Central memory CD8-positive, alpha-beta T cell (primary cell): Measurements from ENCODE around the gene USP2.
A peak's percentile ranks its signal among the peaks of the same experiment; 100 is the strongest.

Experiments
- ATAC-seq: fragments of 150-1000 bp; cut with Tn5 transposase; replicated peaks from 2 replicates; pipeline ENCODE4 v1.10.0; 2022; ENCODE audit warnings: mild to moderate bottlenecking, moderate FRiP score, moderate number of reproducible peaks; ENCODE audit not compliant: poor library complexity, severe bottlenecking; ENCODE audit errors: extremely low read depth
- DNase-seq, 2 donors: peaks; one replicate each; pipeline ENCODE4 v3.0.0; 2021; ENCODE audit warnings: low spot score in 2 of 2
- H3K27ac Mint-ChIP-seq: one replicate; pipeline ENCODE4 v1.8.0; 2022; ENCODE audit warnings: low read depth, mild to moderate bottlenecking, moderate library complexity, mixed read lengths
- H3K27me3 Mint-ChIP-seq: one replicate; pipeline ENCODE4 v1.8.0; 2022; ENCODE audit warnings: mixed read lengths
- H3K36me3 Mint-ChIP-seq: one replicate; pipeline ENCODE4 v1.8.0; 2022; ENCODE audit warnings: mild to moderate bottlenecking, moderate library complexity, mixed read lengths; ENCODE audit not compliant: insufficient read depth
- H3K4me1 Mint-ChIP-seq: one replicate; pipeline ENCODE4 v1.8.0; 2022; ENCODE audit warnings: mixed read lengths
- H3K4me3 Mint-ChIP-seq: one replicate; pipeline ENCODE4 v1.8.0; 2022; ENCODE audit warnings: mild to moderate bottlenecking, moderate library complexity, mixed read lengths
- H3K9me3 Mint-ChIP-seq: one replicate; pipeline ENCODE4 v1.8.0; 2022; ENCODE audit warnings: mixed read lengths

The USP2 gene

DNA sequence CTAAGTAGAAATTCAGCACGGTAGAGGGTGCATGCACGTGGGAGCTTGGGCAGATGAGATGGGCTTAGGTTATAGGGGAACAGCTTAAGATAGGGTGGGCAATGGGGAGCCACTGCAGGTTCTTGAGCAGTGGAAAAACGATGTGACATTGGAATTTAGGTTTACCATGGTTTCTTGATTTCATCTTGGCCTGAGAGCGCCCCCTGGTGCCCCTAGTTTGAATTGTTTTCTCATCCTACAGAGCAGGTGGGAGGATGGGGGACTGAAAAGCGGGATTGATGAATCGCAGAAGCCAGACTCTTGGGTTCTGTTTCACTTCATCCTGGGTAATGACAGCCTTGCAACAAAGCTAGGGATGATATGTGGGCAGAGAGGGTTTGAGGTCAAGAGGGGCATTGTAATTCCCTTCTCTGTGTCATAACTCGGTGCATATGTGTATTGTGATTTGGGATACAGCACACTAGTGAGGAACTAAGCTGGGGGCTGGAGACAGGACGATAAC lies 57.9 kb downstream of the USP2 start:
- DNase-seq (peak; percentile 60 to 75), ATAC-seq (no peak)
- Mint-ChIP-seq H3K27ac (no peak overlapping the region), H3K4me3 (no peak overlapping the region), H3K4me1 (peaks cover 23% of the 10 kb centered on the region), H3K36me3 (peaks cover 2% of the 10 kb centered on the region), H3K27me3 (peaks cover 16% of the 10 kb centered on the region), H3K9me3 (no peaks in the 10 kb centered on the region)

DNA sequence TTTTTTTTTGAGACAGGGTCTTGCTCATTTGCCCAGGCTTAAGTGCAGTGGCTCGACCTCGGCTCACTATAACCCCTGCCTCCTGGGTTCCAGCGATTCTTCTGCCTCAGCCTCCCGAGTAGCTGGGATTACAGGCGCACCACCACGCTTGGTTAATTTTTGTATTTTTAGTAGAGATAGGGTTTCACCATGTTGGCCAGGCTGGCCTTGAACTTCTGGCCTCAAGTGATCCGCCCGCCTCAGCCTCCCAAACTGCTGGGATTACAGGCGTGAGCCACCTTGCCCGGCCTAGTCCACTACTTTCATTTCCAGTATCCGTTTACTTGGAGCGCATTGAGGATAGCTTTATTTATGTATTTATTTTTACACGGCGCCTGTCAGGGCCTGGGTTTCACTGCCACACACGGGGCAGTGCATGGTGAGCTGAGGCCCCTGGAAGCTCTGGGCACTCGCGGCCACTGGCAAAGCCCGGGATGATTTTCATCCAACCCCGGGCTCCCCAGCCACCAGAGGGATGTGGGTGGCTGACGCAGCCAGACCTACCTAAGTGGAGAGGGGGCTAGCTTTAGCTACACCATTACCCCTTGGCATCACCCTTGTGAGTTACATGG lies 58.5 kb downstream of the USP2 start:
- H3K4me3 Mint-ChIP-seq: no peak overlapping the region
- H3K27ac Mint-ChIP-seq: no peak overlapping the region
- peaks cover 23% of the 10 kb centered on the region for H3K4me1 Mint-ChIP-seq
- H3K9me3 Mint-ChIP-seq: no peaks in the 10 kb centered on the region
- peaks cover 22% of the 10 kb centered on the region for H3K27me3 Mint-ChIP-seq
- H3K36me3 Mint-ChIP-seq: peaks cover 2% of the 10 kb centered on the region
- ATAC-seq (no peak), DNase-seq (no peak)

DNA sequence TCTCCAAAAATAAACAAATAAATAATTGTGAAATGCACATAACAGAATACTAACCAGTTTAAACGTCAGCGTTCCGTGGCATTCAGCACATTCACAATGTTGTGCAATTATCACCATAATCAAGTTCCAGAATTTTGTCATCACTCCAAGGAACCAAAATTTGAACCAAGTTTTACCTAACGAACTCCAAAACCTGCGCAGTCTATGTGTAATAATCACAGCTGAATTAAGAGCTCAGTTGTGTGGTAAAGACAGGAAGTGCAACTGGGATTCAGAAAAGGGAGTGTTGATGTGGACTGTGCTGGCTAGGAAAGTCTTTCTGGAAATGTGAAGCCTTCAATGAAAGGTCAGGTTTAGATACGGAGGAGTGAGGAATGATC lies 59.1 kb downstream of the USP2 start:
- Mint-ChIP-seq H3K4me3 (no peak overlapping the region), H3K9me3 (no peaks in the 10 kb centered on the region), H3K27ac (no peak overlapping the region), H3K36me3 (peaks cover 2% of the 10 kb centered on the region), H3K27me3 (peaks cover 28% of the 10 kb centered on the region), H3K4me1 (peaks cover 23% of the 10 kb centered on the region)
- DNase-seq: no peak
- no peak for ATAC-seq

DNA sequence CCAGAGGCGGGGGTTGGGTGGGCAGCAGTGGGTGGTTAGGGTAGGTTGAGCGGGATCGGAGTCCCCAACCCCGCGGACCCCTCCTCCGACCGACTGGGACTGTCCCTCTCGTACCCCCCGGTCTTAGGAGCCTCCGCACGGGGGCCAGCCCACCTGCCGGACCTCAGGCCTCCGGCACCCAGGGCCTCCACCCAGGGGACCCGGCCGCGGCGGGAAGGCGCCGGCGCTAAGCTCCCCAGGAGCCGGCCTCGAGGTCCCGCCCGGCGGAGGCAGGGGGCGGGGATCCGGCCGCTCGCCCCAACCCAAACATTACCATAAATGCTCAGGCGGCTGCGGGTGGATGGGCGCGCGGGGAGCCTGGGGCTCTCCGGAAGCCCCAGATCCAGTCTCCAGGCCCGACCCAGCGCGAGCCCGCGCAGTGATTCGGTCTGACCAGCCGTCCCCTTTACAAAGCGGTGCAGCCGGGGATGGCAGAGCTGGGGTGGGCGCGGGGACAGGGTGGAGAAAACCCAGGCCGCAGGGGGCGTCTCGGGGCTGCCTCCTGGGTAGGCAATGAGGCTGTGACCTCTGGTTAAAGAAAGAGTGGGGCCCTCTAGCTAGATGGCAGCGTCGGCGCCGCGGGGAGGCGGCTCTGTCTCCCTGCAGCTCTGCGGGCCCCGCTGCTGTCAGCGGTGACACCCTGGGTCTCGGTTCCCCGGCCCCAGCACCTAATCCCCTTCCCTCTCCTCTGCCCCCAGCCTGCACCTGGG lies 60.5 kb downstream of the USP2 start:
- peaks cover 29% of the 10 kb centered on the region for H3K27me3 Mint-ChIP-seq
- peaks cover 23% of the 10 kb centered on the region for H3K4me1 Mint-ChIP-seq
- peak; percentile 75 for ATAC-seq
- no peaks in the 10 kb centered on the region for H3K9me3 Mint-ChIP-seq
- peaks cover 2% of the 10 kb centered on the region for H3K36me3 Mint-ChIP-seq
- DNase-seq: no peak
- peak overlapping the region; percentile 77 for H3K4me3 Mint-ChIP-seq
- H3K27ac Mint-ChIP-seq: peak overlapping the region; percentile 74

GRCh38 chr11:119320240-119320775 lies 61.2 kb downstream of the USP2 start:
- Mint-ChIP-seq H3K4me3 (peak overlapping the region; percentile 77), H3K27me3 (peaks cover 36% of the 10 kb centered on the region), H3K27ac (peak overlapping the region; percentile 35), H3K36me3 (peaks cover 2% of the 10 kb centered on the region), H3K9me3 (no peaks in the 10 kb centered on the region), H3K4me1 (peaks cover 29% of the 10 kb centered on the region)
- ATAC-seq: no peak
- no peak for DNase-seq

DNA sequence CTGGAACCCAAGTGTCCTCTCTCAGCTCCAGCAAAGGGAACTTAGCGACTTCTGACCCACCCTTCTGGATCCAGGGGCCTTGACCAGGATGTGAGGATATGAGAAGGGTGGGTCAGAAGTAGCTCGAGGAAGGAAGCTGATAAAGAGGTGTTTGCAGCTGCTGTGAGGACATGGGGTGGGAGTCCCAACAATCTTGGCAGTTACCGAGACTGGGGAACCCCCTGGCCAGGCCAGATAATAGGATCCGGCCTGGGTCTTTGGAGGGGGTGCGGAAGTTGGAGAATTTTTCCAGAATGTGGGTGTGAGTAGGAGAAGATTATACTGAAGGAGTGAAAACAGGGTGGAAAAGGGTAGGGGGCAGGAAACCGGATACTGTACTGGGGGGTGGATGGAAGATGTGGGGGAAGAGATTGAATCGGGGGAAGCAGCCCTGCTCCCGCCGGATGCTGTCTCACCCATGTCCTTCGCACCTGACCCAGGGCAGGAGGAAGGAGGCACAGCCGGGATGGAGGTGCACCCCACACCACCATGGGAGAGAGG lies 61.7 kb downstream of the USP2 start:
- DNase-seq (no peak), ATAC-seq (no peak)
- peak overlapping the region; percentile 35 for H3K27ac Mint-ChIP-seq
- H3K4me3 Mint-ChIP-seq: peak overlapping the region; percentile 77
- peaks cover 31% of the 10 kb centered on the region for H3K4me1 Mint-ChIP-seq
- peaks cover 2% of the 10 kb centered on the region for H3K36me3 Mint-ChIP-seq
- no peaks in the 10 kb centered on the region for H3K9me3 Mint-ChIP-seq
- peaks cover 41% of the 10 kb centered on the region for H3K27me3 Mint-ChIP-seq

DNA sequence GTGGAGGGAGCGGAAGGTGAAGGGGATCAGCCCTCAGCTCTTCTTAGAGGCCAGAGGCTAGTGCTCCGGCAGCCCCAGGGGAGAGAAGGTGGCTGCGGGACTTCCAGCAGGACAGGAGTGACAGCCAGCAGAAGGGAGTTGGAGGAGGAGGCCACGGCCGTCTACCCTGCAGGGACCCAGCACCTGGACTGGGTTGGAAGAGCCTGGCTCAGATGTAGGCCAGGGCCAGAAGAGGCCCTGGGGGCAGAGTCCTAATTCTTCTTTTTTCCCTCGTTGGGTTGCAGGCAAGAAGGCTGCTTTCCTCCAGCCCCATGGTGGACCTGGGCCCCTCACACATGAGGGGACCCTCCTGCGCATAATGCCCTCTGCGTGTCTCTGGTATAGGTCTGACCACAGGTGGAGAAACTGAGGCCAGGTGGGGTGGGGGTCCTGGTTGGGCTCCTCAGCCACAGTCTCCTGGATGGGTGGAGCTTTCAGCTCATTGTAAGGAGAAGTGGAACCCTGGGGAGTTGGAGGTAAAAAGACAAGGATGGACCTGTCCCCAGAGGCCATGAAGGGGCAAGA lies 62.3 kb downstream of the USP2 start:
- ATAC-seq: no peak
- H3K27me3 Mint-ChIP-seq: peaks cover 47% of the 10 kb centered on the region
- peak overlapping the region; percentile 77 for H3K4me3 Mint-ChIP-seq
- no peaks in the 10 kb centered on the region for H3K9me3 Mint-ChIP-seq
- peak overlapping the region; percentile 35 for H3K27ac Mint-ChIP-seq
- peaks cover 31% of the 10 kb centered on the region for H3K4me1 Mint-ChIP-seq
- H3K36me3 Mint-ChIP-seq: peaks cover 2% of the 10 kb centered on the region
- no peak for DNase-seq

DNA sequence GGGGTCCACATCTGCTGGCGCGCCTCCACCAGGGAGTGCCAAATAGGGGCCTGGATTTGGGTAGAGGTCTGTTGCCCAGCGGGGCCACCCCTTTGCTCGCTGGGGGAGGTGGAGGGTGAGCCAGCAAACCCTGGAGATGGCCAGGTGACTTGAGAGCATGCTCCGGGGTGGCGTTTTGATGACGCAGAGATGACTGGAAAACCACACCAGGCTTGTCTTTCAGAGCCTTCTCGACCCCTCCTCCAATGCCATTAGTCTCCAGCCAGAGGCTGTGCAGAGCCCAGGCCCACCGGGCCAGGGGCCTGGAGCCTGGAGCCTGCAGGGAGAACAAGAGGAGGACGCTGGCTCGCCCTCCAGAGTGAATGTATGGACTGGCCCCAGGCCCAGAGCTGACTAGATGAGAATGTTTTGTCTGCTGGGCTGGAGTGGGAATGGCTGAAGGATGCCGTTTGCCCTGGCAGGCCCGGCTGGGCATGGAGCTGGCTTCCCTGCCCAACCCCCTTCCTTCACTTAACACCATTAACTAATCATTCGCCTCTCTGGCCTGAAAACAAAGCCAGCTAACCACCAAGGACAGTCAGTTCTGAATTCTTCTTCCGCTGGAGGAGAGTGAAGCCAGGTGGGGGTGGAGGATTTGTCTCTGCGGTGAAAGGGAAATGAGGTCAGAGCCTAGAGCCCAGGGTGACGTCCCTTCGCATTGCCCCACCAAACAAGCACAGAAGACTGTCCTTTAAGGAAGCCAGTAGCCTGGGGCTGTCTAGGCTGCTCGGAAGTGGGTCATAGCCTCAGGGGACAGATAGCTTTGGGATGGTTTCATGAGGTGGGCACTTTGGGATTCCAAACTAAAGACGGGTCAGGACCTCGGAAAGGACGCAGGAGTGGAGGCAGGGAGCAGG lies 63.0 kb downstream of the USP2 start:
- Mint-ChIP-seq H3K27ac (no peak overlapping the region), H3K27me3 (peaks cover 49% of the 10 kb centered on the region), H3K9me3 (no peaks in the 10 kb centered on the region), H3K4me3 (peak overlapping the region; percentile 77), H3K4me1 (peaks cover 25% of the 10 kb centered on the region), H3K36me3 (peaks cover 2% of the 10 kb centered on the region)
- ATAC-seq (no peak), DNase-seq (no peak)

- Mint-ChIP-seq H3K4me1 (peaks cover 22% of the 10 kb centered on the region), H3K36me3 (peaks cover 2% of the 10 kb centered on the region), H3K27me3 (peaks cover 49% of the 10 kb centered on the region), H3K9me3 (no peaks in the 10 kb centered on the region), H3K4me3 (no peak overlapping the region), H3K27ac (no peak overlapping the region)
- no peak for DNase-seq
- ATAC-seq: no peak
These were observed 63.8 kb downstream of the USP2 start for GRCh38 chr11:119317592-119318239.

DNA sequence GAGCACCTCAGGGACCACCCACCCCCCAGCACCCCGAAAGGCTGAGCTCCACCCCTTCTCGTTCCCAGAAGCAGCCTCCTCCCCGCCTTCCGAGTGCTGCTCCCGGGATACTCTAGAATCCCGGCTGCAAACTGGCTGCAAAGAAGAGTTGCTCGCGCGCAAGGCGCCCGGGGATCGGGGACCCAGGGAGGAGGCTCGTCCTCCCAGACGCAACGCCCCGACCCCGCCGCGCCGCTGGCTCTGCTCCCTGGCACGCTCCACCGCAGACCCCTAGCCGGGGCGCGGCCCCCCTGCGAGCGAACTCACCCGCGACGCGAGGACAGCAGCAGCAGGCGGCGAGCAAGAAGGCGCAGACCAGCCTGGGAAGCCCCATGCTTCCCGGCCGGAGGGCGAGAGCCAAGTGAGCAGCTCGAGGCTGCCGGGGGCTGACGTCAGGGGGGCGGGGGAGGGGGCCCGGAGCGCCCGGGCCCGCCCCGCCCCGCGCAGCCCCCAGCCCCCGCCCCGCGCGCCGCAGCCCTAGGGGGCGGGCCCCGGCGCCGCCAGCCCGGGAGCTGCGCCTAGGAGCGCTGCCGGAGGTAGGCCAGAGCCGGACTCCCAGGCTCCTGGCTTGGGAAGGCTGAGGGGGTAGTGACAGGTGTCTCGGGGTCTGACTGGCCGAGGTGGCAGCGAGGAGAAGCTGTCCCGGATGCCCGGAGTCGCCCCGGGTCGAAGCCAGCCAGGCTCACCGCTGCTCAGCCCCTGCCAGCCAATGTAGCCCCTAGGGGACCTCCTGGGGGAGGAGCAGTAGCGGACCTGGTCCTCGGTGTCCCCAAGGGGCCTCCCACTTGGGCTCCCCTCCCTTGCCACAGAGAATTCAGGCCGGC lies 64.5 kb downstream of the USP2 start, which contains the start of gene MCAM:
Gene MCAM (minus strand): TSS at position 402 of the 863 bp plus-strand sequence. CDS start 29 bp downstream, at position 373.
- Mint-ChIP-seq H3K4me1 (peaks cover 22% of the 10 kb centered on the region), H3K4me3 (peak within 1 kb of the TSS; percentile 67), H3K27ac (no peak within 1 kb of the TSS), H3K9me3 (no peaks in the 10 kb centered on the region), H3K36me3 (peaks cover 2% of the 10 kb centered on the region), H3K27me3 (peaks cover 49% of the 10 kb centered on the region)
- ATAC-seq: no peak
- no peak for DNase-seq
